SKM-1 (cell line): ENCODE results near the gene RIPK3.

Experiments used
- DNase-seq: peaks from one replicate; lab custom pipeline; 2025; ENCODE audit not compliant: unreplicated experiment; lab: John Stamatoyannopoulos, UW

RIPK3 gene

DNA sequence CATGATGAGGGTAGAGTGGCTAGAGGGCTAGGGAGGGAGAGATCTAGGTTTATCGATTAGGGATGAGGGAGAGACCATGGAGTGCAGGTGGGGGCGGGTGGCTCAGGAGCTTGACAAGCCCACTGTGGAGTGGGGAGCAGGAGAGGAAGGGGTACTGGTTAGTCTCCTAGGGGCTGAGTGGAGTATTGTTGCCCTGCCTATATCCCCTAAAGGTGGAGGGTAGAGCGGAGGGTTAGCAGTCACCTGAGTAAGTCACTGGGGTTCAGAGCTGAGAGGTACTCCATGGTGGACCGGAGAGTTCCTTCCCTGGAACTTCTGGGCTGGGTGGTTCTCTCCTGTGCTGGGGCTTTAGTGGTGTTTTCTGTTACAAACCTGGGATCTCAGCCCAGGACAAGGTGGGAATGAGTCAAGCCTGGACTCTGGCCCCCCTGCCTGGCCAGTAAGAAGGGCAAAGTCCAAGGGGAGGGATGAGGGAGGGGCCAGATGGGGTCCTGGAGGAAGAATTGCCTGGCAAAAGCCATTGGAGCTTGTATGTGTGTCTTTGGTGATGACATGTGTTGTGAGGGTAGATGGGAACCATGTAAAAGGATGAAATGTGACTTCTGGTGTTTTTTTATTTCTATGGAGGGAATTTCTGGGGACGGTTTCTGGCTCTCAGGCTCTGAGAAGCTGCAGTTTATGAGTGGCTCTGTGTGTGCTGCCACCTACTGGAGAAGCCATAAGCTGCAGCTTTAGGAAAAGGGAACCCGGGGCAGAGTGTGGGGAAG lies 32.0 kb downstream of the RIPK3 start, which contains the start of gene CIDEB:
Gene CIDEB (minus strand): TSS at position 403 of the 767 bp plus-strand sequence. CDS start 119 bp downstream, at position 284.
- no peak for DNase-seq

DNA sequence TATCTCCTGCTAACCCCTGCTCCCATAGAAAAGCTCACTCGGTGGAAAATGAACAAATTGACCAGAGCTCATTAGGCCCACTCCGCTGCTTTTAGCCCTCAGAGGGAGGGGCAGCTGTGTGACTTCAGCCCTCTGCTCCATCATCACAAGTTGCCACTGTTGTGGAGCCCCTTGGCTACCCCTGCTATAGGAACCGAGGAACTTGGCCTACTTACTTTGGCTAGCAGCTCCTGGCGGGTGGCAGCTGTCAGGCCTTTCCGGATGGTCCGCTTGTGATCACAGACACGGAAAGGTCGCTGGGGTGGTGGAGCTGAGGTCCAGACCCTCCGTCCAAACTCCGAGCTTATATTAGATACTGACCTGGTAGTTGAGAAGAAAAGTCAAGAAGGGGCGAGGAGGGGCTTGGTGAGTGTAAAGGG lies 32.6 kb downstream of the RIPK3 start:
- DNase-seq: no peak

DNA sequence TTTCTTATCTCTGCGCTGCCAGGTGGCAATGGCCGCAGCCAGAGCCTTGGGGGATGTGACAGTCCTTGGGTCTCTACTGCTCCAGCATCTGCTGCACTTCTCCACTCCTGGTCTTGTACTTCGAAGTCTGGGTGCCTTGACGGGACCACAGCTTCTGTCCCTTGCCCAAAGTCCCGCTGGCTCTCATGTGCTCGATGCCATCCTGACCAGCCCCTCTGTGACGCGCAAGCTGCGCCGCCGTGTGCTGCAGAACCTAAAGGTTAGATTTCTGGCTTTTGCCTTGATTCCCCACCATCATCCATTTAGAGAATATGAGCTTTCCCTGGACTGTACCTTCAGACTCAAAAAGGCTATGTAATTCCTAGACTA lies 35.8 kb downstream of the RIPK3 start:
- DNase-seq: no peak

DNA sequence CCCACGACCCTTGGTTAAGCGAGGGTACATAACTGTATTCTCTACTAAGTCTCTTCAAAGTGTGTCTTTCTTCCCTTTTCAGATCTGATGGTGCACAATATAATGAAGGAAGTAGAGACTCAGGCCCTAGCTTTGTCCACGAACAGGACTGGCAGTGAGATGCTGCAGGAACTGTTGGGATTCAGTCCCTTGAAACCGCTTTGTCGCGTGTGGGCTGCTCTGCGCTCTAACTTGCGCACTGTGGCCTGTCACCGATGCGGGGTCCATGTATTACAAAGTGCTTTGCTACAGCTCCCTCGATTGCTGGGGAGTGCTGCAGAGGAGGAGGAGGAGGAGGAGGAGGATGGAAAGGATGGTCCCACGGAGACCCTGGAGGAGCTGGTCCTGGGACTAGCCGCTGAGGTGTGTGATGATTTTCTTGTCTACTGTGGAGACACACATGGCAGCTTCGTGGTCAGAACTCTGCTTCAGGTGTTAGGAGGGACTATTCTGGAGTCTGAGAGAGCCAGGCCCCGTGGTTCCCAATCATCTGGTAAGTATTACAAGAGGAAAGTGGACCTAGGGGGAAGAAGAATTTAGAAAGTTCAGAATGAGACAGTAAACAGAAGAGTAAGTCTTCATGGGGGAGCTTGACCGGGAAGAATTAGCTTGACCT lies 39.3 kb downstream of the RIPK3 start:
- no peak for DNase-seq

DNA sequence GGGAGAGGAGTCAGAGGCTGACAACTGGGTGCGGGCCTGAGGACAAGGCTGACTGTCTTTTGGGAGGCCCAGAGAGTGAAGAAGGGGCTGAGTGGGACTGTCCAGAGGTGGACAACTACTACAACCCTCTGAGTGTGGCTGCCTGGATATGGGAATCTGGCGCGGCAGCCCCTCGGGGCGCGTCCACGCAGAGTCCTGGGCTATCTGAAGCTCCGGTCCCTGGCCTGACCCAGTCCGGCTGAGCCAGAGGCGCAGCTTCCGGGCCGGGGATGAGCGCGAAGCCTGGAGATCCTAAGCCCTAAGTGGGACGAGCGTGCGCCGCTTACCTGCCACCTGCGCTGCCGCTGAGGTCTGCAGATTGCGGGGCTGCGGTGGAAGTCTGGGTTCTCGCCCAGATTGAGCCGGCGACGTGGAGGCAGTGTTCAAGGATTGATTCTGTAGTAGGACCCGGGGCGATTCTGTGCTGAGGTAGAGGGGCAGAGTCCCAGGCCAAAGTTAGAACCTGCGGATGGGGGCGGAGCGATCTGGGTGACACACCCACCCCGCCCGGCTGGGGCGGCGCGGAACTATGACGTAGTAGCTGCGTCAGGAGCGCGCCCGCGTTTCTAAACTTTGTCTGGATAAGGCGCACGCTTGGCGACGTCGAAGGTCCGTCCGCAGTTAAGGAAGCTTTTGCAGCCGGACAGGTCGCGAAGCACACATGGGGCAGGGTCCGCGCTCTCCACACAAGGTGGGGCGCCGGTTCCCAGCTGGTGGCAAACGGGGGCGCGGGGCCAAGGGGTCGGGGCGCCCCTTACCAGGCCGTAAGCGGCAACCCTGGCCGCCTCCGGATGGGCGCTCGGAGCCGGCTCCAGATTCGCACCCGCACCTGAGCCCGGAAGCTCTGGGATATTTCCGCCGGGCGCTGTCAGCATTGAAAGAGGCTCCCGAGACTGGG lies 40.3 kb downstream of the RIPK3 start, which contains the start of the genes DHRS1 and NOP9:
Gene DHRS1 (minus strand): TSS at position 526 of the 937 bp plus-strand sequence. CDS start 674 bp downstream, outside the sequence.
Gene NOP9 (plus strand): TSS at position 596 of the 937 bp plus-strand sequence. CDS start 105 bp downstream, at position 701.
- peak; percentile 14 for DNase-seq

DNA sequence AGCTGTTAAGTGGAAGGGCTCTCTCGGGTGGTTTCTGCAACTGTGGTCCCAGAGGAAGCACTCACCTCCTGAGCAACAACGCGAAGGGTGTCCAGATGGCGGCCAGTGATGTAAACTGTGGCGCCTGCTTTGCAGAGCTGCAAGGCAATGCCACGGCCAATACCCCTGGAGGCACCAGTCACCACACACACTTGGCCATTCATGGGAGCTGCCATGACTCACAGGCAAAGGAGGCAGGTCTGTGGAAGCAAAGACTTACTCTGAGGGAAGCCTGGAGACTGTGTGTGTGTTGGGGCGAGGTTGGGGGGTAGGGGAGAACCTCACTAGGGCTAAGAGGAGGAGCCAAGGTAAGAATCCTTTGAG lies 40.9 kb downstream of the RIPK3 start:
- DNase-seq: no peak

DNA sequence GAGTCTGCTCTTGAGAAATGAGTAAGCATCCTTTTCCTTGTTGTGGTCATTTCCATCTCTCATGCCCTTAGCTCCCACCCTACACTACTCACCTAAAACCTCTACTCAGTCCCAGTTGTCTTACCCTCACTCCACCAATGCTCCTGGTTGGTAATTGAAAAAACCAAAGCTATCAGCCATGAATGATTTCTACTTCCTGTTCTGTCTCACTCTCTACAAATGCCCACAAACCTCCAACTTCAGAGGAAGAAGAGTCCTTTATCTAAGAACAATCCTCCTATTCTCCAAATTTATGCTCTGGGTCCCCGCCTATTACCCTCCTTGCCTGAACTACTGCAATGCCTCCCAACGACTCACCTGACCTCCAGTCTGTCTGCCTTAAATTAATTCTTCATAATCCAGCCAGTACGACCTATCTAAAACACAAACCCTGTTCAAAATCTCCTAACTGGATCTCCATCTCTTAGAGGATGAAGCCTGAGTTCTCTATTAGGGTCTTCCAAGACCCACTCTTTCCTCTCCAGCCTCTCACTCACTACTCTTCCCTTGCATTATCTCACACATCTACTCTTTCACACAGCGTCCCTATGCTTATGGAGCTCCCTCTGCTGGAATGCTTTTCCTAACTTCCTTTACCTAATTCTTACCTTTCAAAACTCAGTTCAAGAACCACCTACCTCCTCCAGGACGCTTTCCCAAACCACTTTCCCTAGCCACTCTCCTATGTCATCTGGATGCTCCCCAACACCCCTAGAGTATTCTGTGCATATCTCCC lies 42.4 kb downstream of the RIPK3 start:
- DNase-seq: no peak

DNA sequence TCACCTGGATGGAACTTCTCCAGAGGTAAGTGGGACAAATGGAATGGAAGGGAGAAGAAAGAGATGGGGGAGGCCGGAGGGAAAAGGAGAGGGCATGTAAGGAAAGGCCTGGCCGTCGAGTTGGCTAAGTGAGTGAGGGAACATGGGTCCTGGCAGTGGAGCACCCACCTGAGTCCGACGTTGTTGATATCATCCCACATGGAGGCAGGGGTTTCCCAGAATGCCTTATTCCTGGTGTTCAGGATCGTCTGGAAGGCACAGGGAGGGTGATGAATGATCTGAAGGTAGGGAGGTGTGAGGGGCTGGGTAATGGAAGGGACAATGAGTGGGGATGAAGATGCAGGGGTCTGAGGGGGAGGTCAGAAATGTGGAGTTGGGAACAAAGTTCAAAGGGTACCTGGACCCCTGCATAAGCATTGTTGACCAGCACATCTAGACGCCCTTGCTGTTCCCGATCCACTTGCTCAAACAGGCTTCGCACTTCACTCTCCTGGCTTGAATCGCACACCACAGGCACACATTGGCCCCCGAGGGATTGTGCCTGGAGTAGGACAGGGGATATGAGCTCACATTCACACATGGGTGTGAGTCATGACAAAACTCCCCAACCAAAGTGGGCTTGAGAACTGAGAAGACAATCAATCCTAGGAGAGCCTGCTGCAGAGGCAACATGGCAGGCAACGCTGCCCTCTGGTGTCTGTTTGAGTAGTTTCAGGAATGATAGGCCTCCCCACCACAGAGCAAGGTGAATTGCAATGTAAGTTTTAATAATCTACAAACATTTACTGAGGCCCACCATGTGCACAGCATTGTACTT lies 43.2 kb downstream of the RIPK3 start:
- no peak for DNase-seq

DNA sequence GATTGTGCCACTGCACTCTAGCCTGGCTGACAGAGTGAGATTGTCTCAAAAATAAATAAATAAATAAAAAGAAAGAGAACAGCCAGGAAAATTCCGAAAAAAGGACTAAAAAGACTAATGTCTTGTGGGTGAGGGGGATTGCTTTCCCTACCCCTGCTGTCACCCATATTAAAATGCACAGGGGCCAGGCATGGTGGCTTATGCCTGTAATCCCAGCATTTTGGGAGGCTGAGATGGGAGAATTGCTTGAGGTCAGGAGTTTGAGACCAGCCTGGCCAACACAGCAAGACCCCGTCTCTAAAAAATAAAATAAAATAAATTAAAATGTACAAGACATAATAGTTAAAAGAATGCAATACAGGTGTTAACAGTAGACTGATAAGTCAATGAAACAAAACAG lies 46.3 kb downstream of the RIPK3 start:
- DNase-seq: no peak

DNA sequence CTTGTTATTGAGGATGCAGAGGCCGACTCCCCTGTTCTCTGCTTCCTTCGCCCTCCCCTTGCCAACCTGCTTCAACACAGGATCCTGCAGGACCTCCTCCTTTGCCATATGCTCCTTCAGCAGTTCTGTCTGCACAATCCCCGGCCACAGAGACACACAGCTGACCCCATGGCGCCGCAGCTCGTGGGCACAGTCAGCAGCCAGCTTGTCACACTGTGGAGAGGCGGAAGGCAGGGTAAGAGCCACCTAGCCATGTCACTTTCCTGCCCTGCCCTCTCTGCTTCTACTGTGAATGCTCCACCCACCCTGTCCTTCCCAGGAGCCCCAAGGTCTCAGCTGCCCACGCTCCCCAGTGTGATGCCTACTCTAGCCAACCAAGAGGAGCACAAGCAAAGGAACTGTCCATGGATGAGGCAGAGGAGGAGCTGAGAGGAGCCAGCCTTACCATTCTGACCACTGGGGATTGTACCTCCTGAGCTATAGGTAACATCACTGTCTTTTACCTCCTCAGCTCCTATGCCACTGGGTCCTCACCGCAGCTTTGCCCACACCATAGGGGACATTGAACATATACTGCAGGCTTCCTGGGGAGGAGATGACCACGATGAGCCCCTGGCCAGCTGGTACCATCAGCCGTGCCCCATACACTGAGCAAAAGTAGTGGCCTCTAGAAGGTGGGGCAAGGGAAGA lies 47.5 kb downstream of the RIPK3 start:
- no peak for DNase-seq

DNA sequence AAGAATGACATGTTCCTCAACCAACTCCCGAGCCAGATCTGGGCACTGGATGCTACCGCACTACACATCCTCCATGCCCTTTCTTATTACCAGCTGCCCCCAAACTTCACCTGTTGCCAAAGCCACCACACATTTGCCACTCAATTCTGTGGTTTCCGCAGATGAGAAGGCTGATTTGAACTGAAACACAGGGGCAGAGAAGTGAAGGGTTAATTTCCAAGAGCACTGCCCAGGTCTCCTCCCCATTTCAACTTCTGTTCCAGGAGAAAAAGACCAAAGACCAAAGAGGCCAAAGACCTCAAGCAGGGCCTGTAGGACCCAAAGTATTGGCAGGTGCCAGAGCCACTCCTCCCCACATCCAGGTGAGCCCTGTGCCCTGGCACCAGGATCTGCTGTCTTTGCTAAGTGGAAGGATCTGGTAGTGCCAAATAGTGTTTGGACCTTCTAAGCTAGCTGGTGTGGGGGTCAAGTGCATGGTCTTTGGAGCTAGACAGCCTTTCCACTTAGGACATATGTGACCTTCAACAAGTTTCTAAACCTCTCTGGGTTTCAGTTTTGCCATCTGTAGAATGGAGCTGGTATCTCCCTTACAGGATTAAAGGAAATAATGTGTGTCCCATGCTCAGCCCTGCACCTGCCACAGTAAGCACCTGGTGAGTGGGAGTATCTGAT lies 48.2 kb downstream of the RIPK3 start:
- no peak for DNase-seq

DNA sequence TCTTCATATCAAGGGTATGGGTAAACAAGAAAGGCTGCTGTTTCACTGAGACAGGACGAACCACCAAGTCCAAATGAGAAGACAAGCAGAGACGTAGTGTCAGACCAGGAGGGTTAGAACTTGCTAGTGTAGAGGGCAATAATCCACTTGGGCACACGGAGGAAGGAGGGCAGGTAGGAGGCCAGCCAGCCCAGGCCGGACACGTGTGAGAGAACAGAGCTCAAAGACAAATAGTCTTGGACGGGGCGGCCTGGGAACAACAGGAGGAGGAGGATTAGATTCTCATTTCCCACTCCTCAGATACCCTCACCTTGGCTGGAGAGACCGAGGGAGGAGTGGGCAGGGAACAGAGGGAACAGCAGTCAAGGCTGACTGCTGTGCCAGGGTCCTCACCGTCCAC lies 49.0 kb downstream of the RIPK3 start:
- DNase-seq: no peak

DNA sequence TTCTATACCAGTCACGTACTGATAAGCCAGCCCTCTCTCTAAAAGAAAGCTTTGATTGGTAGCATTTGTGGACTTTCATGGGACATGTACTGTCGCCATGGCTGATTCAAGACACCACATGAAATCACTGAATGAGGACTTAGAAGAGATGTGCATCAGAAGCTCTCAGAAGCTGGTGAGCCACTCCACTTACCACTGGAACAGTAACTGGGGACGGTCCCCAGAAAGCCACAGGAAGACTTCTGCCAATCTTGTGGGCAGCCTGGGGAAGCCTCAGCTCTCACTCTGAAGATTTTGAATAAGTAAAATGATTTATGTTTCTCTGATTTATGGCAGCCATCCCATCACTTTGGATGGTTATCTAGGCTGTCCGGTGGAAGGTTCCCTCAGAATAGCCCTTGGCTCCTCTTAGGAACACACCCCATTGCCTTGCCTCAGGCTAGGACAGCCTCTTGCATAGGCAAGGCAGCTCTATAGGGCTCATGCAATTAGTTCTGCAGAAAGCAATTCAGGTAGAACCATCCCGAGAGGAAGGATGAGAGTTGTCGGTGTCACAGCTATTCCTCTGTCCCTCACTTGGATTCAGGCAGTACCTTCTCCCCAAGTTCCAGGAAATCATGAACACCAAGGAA lies 50.0 kb downstream of the RIPK3 start:
- DNase-seq: no peak

DNA sequence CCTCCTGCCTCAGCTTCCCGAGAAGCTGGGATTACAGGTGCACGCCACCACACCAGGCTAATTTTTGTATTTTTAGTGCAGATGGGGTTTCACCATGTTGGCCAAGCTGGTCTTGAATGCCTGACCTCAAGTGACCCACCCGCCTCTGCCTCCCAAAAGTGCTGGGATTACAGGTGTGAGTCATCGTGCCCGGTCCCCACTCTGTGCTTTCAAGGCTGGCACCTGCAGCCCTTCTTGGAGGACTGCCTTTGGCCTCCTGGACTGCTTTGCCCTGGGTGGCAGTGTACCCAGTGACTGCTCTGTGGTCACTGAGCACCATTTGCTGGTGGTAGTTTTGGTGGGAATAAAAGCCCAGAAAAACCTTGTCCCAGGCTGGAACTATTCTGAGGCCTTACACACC lies 52.8 kb downstream of the RIPK3 start:
- DNase-seq: no peak
